ENCODE data around the gene SET.
A peak's percentile ranks its signal among the peaks of the same experiment; 100 is the strongest.

The SET gene

DNA sequence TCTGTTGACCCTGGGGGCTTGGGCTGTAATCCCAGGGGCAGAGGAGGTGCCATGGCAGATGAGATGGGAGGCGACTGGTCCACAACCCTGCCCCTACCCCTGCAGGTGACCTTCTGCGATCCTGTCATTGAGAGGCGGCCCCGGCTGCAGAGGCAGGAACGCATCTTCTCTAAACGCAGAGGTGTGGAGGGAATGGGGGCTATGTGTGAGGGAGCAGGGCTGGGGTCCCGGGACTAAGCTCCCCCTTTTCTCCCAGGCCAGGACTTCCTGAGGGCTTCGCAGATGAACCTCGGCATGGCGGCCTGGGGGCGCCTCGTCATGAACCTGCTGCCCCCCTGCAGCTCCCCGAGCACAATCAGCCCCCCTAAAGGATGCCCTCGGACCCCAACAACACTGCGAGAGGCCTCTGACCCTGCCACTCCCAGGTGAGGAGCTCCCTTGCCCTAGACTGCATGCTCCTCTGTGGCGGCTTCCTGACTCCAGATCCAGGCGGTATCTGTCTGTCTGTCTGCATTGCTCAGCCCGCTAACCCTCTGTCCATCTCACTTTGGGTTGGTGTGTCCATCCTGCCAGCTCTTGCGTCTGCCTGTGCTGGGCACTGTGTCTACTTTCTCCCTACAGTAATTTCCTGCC, 25.0 kb downstream of the SET start:
- no peak for DNase-seq

DNA sequence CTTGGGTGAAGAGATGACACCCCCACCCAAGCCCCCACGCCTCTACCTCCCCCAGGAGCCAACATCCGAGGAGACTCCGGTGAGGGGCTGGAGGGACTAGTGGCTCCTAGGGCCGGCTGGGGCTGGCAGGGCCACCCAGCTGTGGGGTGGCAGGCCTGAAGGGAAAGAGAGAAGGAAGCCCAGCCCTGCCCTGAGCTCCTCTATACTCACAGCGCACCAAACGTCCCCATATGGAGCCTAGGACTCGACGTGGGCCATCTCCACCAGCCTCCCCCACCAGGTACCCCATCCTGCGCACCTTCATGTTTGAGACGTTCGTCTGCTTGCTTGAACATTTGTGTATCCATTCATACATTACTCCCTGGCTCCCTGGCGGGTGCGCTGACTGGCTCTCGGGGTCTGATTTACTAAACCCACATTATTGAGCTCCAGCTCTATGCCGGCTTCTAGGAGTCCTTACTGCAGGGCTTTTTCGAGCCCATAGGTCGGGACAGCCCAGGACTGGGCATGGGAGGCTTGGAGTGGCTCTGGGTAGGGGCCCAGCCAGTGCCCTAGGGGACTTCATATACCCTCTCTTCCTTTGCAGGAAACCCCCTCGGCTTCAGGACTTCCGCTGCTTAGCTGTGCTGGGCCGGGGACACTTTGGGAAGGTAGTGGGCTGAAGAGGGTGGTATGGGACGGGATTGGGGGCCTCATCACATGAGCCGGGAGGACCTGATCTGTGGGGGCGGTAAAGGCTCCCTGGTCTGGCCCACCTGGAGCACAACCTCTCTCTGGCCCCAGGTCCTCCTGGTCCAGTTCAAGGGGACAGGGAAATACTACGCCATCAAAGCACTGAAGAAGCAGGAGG, 25.8 kb downstream of the SET start:
- no peak for DNase-seq

GRCh38 chr9:128715436-128715750, 26.4 kb downstream of the SET start:
- DNase-seq, result no peak

DNA sequence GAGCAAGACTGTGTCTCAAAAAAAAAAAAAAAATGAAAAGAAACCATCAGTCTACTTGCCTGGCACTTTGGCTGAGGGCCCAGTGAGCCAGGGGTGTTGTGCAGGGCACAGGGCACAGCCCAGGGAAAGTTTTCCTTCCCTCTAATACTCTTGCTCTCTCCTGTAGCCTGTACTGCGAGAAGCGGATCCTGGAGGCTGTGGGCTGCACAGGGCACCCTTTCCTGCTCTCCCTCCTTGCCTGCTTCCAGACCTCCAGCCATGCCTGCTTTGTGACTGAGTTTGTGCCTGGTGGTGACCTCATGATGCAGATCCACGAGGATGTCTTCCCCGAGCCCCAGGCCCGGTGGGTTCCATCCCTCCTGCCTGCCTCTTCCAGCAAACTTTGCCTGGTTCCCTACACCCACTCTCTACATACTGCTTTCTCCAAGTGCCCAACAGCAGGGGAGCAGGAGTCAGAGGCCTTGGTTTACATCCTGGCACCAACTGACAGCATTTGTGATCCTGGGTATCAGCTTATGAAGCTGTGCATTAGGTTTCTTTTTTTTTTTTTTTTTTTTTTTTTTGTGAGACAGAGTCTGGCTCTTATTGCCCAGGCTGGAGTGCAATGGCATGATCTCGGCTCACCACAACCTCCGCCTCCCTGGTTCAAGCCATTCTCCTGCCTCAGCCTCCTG, 27.7 kb downstream of the SET start:
- DNase-seq, result no peak

DNA sequence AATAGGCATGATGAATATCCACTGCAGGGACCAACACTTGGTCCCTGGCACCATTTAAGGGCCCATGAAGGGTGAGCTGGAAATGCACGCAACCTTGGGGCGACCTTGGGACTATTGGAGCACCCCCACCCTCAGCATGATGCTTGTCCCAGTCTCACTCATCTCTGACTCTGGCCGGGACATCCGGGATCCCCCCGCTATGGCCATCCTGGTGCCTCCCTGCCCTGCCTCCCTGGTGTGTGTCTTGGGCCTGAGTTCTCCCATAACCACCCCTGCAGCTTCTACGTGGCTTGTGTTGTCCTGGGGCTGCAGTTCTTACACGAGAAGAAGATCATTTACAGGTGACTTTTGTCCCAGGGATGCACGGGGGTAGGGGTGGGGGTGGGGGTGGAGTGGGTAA, 29.0 kb downstream of the SET start:
- DNase-seq, result no peak

GRCh38 chr9:128718475-128718874, 29.5 kb downstream of the SET start:
- no peak for DNase-seq

- no peak for DNase-seq
These were observed 31.0 kb downstream of the SET start for GRCh38 chr9:128719919-128720605.

GRCh38 chr9:128720841-128721486, 31.9 kb downstream of the SET start:
- DNase-seq, result no peak

GRCh38 chr9:128721487-128722010, 32.5 kb downstream of the SET start:
- no peak for DNase-seq

- DNase-seq, result no peak
These were observed 33.6 kb downstream of the SET start for GRCh38 chr9:128722380-128723351.

DNA sequence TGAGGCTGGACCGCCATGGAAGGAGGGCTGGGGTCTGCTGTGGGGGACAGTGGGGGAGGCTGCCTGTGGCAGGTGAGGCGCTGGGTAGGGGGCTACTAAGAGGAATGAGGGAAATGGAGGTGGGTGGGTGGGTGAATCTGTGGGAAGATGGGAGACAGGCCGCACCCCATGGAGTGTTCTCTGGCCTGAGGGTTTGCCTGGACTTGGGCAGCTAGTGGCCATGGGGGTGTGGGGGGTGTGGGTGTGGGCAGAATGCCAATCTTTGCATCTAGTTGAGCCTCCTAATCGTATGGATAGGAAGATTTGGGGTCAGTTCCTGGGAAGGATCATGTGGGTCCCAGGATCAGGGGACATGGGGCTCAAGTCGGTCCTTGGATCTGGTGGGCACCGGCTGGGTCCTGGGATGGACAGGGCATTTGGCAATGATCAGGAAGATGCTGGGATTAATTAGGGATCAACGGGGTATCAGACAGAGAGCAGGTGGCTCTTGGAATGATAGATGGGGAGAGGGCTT, 34.4 kb downstream of the SET start:
- DNase-seq, result no peak

- peak; percentile 95 to 98 for DNase-seq
These were observed 35.1 kb downstream of the SET start, which contains the start of gene ZDHHC12 for GRCh38 chr9:128723866-128724743. Gene ZDHHC12 (minus strand): TSS chr9:128724127. CDS start chr9:128724093, 34 bp downstream.

GRCh38 chr9:128724744-128725211, 35.8 kb downstream of the SET start:
- peak; percentile 22 to 52 for DNase-seq

DNA sequence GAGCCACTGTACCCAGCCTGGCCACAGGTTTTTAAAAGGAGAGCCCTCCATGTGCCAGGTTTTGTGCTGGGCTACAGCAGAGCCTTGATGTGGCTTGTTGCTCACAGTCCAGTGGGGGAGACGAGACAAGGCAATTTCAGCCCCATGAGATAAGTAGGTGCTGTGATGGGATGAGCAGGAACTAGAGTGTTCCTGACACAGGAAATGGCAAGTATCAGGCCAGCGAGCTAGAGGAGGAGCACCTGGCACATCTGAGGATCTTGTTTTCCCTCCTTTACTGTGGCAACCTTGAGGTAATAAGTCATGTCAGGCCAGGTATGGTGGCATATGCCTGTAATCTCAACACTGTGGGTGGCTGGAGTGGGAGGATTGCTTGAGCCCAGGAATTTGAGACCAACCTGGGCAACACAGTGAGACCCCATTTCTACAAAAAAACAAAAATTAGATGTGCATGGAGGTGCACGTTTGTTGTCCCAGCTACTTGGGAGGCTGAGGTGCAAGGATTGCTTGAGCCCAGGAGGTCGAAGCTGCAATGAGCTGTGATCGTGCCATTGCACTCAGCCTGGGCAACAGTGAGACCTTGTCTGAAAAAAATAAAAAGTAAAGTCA, 38.7 kb downstream of the SET start:
- DNase-seq, result no peak

- DNase-seq, result no peak
These were observed 39.3 kb downstream of the SET start for GRCh38 chr9:128728298-128728697.

- no peak for DNase-seq
These were observed 40.3 kb downstream of the SET start for GRCh38 chr9:128729302-128729701.

GRCh38 chr9:128729766-128730517, 40.9 kb downstream of the SET start:
- no peak for DNase-seq

DNA sequence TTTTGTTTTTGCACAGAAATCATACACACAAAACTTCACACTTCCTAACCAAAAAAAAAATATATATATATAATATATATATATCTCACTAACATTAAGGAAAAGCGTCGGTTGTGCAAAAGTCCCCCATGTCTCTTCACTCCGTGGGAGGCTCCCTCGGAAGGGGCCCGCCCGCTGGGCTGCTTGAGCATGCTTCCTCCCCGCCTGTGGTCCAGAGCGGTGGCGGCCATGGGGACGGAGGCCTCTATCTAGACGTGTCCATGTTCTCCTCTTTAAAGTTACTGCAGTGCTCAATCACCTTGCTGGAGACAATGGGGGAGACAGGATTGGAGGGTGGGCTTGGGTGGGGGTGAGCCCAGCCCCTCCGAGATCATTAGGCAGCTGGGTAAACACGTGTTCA, 42.1 kb downstream of the SET start:
- DNase-seq, result no peak

DNA sequence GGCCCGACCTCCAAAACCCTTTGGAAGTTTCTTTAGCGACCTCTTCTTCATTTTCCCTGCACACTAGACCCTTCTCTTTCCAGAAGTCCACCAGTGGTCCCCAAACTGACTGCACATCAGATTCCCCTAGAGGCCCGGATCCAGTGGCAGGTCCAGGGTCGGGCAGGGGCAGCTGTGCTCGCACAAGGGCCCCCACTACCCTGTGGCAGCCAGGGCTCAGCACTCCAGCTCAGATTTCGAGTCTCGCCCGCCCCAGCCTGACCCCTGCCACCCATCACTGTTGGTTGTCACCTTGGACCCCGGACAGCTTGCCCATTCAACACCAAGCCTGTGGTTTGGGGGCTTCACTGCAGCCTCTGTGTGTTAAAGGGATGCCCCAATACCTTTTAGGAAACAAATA, 42.7 kb downstream of the SET start:
- no peak for DNase-seq
